KG1 (cell line): ENCODE measurements around the gene AATK.

Experiments
- DNase-seq: peaks from one replicate; lab custom pipeline; 2025; lab: John Stamatoyannopoulos, UW

Gene AATK

GRCh38 chr17:81166033-81166492 is at the start of gene AATK:
Gene AATK, minus strand, starts transcription at chr17:81166221. Its CDS starts 229 bp downstream, at chr17:81165992.
- DNase-seq, result no peak

GRCh38 chr17:81213978-81214377 is 48.0 kb upstream of the AATK start:
- DNase-seq, result no peak

GRCh38 chr17:81212365-81212764 is 46.3 kb upstream of the AATK start:
- no peak for DNase-seq

- no peak for DNase-seq
These were observed 44.8 kb upstream of the AATK start for GRCh38 chr17:81210868-81211267.

GRCh38 chr17:81210466-81210865 is 44.4 kb upstream of the AATK start:
- DNase-seq, result no peak

GRCh38 chr17:81209141-81209540 is 43.1 kb upstream of the AATK start:
- DNase-seq, result no peak

GRCh38 chr17:81208651-81209050 is 42.6 kb upstream of the AATK start:
- DNase-seq, result no peak

- DNase-seq, result no peak
These were observed 41.9 kb upstream of the AATK start for GRCh38 chr17:81207610-81208581.

GRCh38 chr17:81206657-81207056 is 40.6 kb upstream of the AATK start:
- DNase-seq, result no peak

GRCh38 chr17:81206166-81206565 is 40.1 kb upstream of the AATK start:
- DNase-seq, result no peak

- no peak for DNase-seq
These were observed 38.6 kb upstream of the AATK start for GRCh38 chr17:81204578-81204977.

- no peak for DNase-seq
These were observed 37.1 kb upstream of the AATK start for GRCh38 chr17:81203136-81203535.

GRCh38 chr17:81202318-81202717 is 36.3 kb upstream of the AATK start:
- no peak for DNase-seq

GRCh38 chr17:81200695-81201580 is 34.9 kb upstream of the AATK start:
- DNase-seq, result peak; percentile 3

GRCh38 chr17:81200201-81200600 is 34.2 kb upstream of the AATK start:
- DNase-seq, result no peak

- DNase-seq, result no peak
These were observed 33.4 kb upstream of the AATK start for GRCh38 chr17:81199482-81199830.

GRCh38 chr17:81198826-81199481 is 32.9 kb upstream of the AATK start:
- no peak for DNase-seq

- DNase-seq, result no peak
These were observed 31.9 kb upstream of the AATK start for GRCh38 chr17:81197831-81198490.

GRCh38 chr17:81197409-81197795 is 31.4 kb upstream of the AATK start:
- DNase-seq, result no peak

- no peak for DNase-seq
These were observed 30.7 kb upstream of the AATK start for GRCh38 chr17:81196505-81197408.
